HG03342 (cell line): ENCODE data around the gene KIAA1755.

ENCODE experiments used
- ATAC-seq: cut with Tn5 transposase; IDR thresholded peaks from one replicate; pipeline ENCODE4 v1.9.1; 2021; ENCODE audit warnings: mild to moderate bottlenecking, moderate library complexity; ENCODE audit not compliant: unreplicated experiment

Gene KIAA1755

GRCh38 chr20:38221119-38221589 is 39.4 kb downstream of the KIAA1755 start:
- no peak for ATAC-seq

- no peak for ATAC-seq
These were observed 39.9 kb downstream of the KIAA1755 start for GRCh38 chr20:38220587-38221118.

GRCh38 chr20:38219006-38219950 is 41.3 kb downstream of the KIAA1755 start:
- ATAC-seq, result no peak

GRCh38 chr20:38218566-38218885 is 42.0 kb downstream of the KIAA1755 start:
- no peak for ATAC-seq

- no peak for ATAC-seq
These were observed 42.6 kb downstream of the KIAA1755 start for GRCh38 chr20:38217791-38218565.

- ATAC-seq, result no peak
These were observed 43.6 kb downstream of the KIAA1755 start for GRCh38 chr20:38216746-38217595.

GRCh38 chr20:38216201-38216600 is 44.3 kb downstream of the KIAA1755 start:
- ATAC-seq, result no peak

- no peak for ATAC-seq
These were observed 45.0 kb downstream of the KIAA1755 start for GRCh38 chr20:38215194-38216182.

- ATAC-seq, result no peak
These were observed 46.0 kb downstream of the KIAA1755 start for GRCh38 chr20:38214256-38215193.

- ATAC-seq, result no peak
These were observed 47.0 kb downstream of the KIAA1755 start for GRCh38 chr20:38213607-38213940.

GRCh38 chr20:38212806-38213606 is 47.5 kb downstream of the KIAA1755 start:
- no peak for ATAC-seq

- no peak for ATAC-seq
These were observed 49.1 kb downstream of the KIAA1755 start for GRCh38 chr20:38211200-38212097.

GRCh38 chr20:38210741-38211140 is 49.8 kb downstream of the KIAA1755 start:
- no peak for ATAC-seq

- ATAC-seq, result no peak
These were observed 50.7 kb downstream of the KIAA1755 start for GRCh38 chr20:38209736-38210405.

- no peak for ATAC-seq
These were observed 51.4 kb downstream of the KIAA1755 start for GRCh38 chr20:38209054-38209675.

GRCh38 chr20:38208523-38208922 is 52.0 kb downstream of the KIAA1755 start:
- ATAC-seq, result no peak
